Measurements from ENCODE around the gene PTK6.

Gene PTK6

DNA sequence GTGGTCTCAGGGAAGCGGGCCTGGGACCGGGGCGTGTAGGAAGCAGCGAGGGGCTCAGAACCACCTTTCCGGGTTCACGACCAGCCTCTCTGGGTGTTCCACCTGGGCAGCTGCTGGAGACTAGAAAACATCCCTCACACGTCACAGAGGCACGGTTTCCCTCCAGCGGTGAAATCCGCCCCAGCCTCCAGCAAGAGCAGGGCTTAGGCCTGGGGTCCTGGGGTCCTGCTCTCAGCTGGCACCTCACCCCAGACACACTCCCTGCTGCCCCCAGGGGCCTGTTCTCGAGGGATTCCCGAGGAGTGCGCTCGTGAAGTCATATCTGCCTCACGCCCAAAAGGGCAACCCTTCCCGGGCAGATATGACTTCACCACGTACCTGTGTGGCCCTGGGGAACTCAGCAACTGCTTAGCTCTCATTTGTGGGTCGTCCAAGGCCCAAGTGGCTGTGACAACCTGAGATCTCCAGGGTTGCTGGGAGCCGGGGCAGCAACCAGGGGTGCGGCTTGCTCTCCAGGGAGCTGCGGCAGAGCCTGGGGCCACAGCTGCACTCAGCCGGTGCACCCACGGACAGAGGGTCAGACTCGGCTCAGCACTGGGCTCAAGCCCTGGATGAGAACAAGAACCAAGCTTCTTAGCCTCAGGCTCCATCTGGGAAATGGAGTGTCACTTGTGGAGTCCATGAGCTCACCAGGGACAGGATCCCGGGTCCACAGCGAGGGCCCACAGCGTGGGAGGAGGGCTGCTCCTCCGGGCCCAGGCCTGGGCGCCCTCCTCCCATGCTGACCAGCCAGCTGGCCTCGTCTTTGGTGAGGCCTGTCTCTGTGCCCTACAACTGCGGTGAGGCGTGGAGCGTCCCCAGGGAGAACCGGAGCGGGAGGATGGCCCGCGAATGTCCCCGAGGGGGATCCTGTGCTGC, 17.4 kb upstream of the PTK6 start:
- Mint-ChIP-seq H3K27ac (no peak overlapping the region), H3K4me3 (peak overlapping the region; percentile 34), H3K36me3 (ENCODE audit: low read depth) (no peaks in the 10 kb centered on the region), H3K4me1 (peaks cover 11% of the 10 kb centered on the region), H3K9me3 (no peaks in the 10 kb centered on the region), H3K27me3 (peaks cover 4% of the 10 kb centered on the region)
- no peak for DNase-seq
- peak; percentile 12 for ATAC-seq

GRCh38 chr20:63553933-63554290, 16.7 kb upstream of the PTK6 start, which contains the start of gene FNDC11:
FNDC11 (plus strand) TSS chr20:63554159; CDS start chr20:63555664, 1,505 bp downstream.
- Mint-ChIP-seq H3K4me1 (peaks cover 11% of the 10 kb centered on the region), H3K27ac (no peak within 1 kb of the TSS), H3K27me3 (peaks cover 8% of the 10 kb centered on the region), H3K4me3 (peak within 1 kb of the TSS; percentile 34), H3K36me3 (ENCODE audit: low read depth) (no peaks in the 10 kb centered on the region), H3K9me3 (no peaks in the 10 kb centered on the region)
- ATAC-seq (peak; percentile 31), DNase-seq (peak; percentile 56)

DNA sequence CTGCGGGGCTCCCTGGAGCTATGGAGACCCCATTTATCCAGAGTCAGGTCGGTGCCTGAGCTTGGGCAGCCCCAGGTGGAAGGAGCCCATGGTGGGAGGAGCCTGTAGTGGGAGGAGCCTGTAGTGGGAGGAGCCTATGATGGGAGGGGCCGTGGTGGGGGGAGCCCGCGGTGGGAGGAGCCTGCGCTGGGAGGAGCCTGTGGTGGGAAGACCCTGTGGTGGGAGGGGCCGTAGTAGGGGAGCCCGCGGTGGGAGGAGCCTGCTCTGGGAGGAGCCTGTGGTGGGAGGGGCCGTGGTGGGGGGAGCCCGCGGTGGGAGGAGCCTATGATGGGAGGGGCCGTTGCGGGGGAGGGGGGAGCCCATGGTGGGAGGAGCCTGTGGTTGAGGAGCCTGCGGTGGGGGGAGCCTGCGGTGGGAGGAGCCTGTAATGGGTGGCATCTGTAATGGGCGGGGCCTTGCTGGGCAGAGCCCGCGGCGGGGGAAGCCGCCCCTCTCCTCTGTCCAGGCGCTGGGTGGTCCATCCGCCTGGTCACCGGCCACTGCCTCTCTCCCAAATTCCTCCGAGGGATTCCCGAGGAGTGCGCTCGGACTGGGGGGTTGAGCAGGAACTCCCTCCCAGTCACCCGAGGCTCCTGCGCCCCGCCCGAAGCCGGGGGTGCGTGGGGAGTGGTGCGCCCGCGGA, 16.2 kb upstream of the PTK6 start:
- ATAC-seq, result peak; percentile 52
- Mint-ChIP-seq H3K27me3 (peaks cover 10% of the 10 kb centered on the region), H3K36me3 (ENCODE audit: low read depth) (no peaks in the 10 kb centered on the region), H3K27ac (no peak overlapping the region), H3K4me1 (peaks cover 11% of the 10 kb centered on the region), H3K9me3 (no peaks in the 10 kb centered on the region), H3K4me3 (peak overlapping the region; percentile 24)
- DNase-seq, result peak; percentile 89

DNA sequence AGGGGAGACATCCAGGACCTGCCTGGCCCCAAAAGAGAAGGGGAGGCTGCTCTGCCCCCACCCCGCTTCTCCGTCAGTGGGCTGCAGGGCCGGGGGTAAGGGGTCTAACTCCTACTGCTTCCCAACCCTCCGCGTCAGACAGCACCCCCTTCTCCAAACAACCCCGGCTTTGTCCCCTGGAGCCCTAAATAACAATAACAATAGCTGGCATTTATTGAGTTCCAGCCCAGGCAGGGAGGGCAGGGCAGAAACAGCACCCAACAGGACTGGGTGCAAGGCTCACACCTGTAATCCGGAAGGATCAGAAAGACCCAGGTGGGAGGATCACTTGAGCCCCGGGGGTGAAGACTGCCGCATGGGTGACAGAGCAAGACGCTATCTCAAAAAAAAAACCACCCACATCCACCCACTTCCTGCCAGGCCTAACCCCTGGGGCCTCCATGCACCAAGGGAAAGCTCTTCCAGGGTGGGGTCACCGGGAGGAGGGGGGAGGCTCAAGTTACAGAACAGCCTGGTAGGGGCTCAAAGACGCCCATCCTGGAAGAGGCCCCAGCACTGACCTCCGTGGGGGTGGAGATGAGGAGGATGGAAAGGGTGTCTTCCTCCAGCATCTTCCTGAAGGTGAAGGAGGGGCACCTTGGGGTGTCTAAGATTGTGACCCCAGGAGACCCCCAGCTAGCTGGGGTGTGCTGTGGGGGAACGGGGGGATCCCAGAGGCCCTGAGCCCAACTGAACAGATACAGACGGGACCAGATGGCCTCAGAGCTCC, 15.5 kb upstream of the PTK6 start:
- H3K27ac Mint-ChIP-seq, result no peak overlapping the region
- ATAC-seq (peak; percentile 4), DNase-seq (no peak)
- H3K36me3 Mint-ChIP-seq (ENCODE audit: low read depth), result no peaks in the 10 kb centered on the region
- peak overlapping the region; percentile 24 for H3K4me3 Mint-ChIP-seq
- peaks cover 11% of the 10 kb centered on the region for H3K4me1 Mint-ChIP-seq
- no peaks in the 10 kb centered on the region for H3K9me3 Mint-ChIP-seq
- H3K27me3 Mint-ChIP-seq, result peaks cover 10% of the 10 kb centered on the region

- no peaks in the 10 kb centered on the region for H3K36me3 Mint-ChIP-seq (ENCODE audit: low read depth)
- H3K4me1 Mint-ChIP-seq, result peaks cover 11% of the 10 kb centered on the region
- H3K27ac Mint-ChIP-seq, result no peak overlapping the region
- DNase-seq (no peak), ATAC-seq (no peak)
- peaks cover 10% of the 10 kb centered on the region for H3K27me3 Mint-ChIP-seq
- no peak overlapping the region for H3K4me3 Mint-ChIP-seq
- H3K9me3 Mint-ChIP-seq, result no peaks in the 10 kb centered on the region
These were observed 13.9 kb upstream of the PTK6 start for GRCh38 chr20:63551068-63551467.

DNA sequence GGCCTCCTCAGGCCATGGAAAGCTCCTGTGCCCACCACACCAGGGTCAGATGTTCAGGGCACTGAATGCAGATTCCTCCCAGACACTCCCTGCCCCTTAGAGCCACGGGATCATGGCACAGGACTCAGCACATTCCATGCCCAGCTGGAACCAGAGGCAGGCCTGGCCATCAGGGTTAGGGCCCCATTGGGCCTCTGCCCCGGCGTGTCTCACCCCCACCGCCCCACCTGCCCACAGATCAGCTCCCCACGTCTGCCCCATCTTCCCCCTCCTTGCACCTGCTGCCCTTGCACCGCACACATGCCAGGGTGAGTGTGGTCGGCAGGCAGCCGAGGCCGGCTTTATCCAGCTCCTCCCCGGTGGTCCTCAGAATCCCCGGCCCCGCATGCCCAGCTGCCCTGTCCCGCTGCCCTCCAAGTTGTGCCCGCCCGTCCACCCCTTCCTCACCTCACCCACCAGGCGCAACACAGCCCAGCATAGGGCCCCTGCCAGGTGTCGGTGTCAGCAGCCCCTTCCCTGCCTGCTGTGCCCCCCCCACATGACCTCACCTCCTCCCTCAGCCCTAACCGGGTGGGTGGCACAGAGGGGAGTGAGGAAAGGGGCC, 12.6 kb upstream of the PTK6 start:
- DNase-seq (no peak), ATAC-seq (no peak)
- Mint-ChIP-seq H3K4me1 (peaks cover 11% of the 10 kb centered on the region), H3K4me3 (no peak overlapping the region), H3K36me3 (ENCODE audit: low read depth) (no peaks in the 10 kb centered on the region), H3K27ac (no peak overlapping the region), H3K27me3 (peaks cover 10% of the 10 kb centered on the region), H3K9me3 (no peaks in the 10 kb centered on the region)

DNA sequence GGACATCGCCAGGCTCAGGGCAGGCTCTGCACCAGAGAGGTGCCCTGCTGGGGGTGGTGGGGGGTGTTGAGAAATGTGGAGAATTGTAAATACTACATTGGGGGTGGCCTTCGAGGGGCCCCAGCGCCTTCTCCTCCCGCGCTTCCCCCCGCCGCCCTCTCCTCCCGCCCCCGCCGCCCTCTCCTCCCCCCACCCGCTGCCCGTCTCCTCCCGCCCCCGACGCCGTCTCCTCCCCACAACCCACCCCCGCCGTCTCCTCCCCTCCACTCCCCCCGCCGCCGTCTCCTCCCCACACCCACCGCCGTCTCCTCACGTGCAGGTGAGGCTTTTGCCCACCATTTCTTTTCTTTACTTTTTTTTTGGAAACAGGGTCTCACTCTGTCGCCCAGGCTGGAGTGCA, 11.8 kb upstream of the PTK6 start:
- Mint-ChIP-seq H3K4me1 (peaks cover 11% of the 10 kb centered on the region), H3K4me3 (no peak overlapping the region), H3K27ac (no peak overlapping the region), H3K27me3 (peaks cover 10% of the 10 kb centered on the region), H3K9me3 (no peaks in the 10 kb centered on the region), H3K36me3 (ENCODE audit: low read depth) (no peaks in the 10 kb centered on the region)
- no peak for ATAC-seq
- DNase-seq, result no peak

DNA sequence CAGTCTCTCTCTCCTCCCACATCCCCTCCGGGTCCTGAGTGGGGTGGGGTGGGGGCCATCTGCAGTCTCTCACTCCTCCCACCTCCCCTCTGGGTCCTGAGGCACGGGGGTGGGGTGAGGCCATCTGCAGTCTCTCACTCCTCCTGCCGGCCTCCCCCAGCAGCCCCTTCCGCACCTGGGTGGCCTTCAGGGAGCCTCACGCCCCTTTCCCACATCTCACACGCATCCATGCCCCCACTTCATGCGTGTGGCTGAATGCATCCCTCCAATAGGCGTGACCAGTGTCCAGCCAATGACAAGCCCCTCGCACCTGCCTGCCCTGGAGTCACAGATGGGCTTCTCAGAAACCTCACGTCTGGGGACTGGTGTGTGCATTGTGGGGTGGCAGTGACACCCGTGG, 11.4 kb upstream of the PTK6 start:
- Mint-ChIP-seq H3K4me1 (peaks cover 11% of the 10 kb centered on the region), H3K27ac (no peak overlapping the region), H3K36me3 (ENCODE audit: low read depth) (no peaks in the 10 kb centered on the region), H3K27me3 (peaks cover 13% of the 10 kb centered on the region), H3K4me3 (no peak overlapping the region), H3K9me3 (no peaks in the 10 kb centered on the region)
- no peak for ATAC-seq
- DNase-seq, result no peak

DNA sequence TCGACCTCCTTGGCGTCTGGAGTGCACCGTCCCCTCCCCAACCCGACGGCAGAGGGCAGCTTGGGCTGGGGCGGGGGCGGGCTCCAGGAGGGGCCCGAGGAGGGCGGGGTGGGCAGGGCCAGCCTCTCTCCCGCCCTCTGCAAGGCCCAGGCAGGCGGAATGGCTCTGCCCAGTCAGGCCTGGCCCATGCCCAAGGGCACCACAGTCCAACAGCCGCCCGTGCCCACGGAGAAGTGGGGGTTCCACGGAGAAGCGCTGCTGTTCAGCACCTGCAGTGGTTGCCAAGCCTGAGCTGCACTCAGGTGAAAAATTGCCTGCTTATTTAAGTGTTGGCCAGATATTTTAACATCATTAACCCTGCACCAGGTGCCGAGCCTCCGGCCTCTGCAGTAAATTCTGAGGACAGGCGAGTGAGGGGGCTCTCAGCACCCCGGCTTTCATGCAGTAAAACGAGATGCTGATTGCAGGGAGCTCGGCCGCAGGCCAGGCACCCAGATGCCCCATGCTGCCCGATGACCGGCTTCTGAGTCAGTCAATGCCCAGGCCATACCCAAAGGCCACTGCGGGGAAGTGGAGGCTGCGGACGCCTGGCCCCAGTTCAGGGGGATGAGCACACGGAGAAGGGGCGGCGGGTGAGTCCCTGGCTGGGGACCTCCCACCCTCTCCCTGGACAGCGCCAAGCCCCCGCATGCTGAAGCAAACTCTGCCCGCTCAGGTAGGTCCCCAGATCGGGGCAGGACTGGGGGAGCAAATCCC, 10.7 kb upstream of the PTK6 start, which contains the start of gene SRMS:
Gene SRMS (minus strand): TSS at position 25 of the 756 bp plus-strand sequence. CDS start 286 bp downstream, outside the sequence.
- peaks cover 7% of the 10 kb centered on the region for H3K4me1 Mint-ChIP-seq
- ATAC-seq (no peak), DNase-seq (no peak)
- no peaks in the 10 kb centered on the region for H3K36me3 Mint-ChIP-seq (ENCODE audit: low read depth)
- no peak within 1 kb of the TSS for H3K4me3 Mint-ChIP-seq
- peaks cover 13% of the 10 kb centered on the region for H3K27me3 Mint-ChIP-seq
- H3K27ac Mint-ChIP-seq, result no peak within 1 kb of the TSS
- H3K9me3 Mint-ChIP-seq, result no peaks in the 10 kb centered on the region

- ATAC-seq (no peak), DNase-seq (no peak)
- Mint-ChIP-seq H3K4me1 (peaks cover under 1% of the 10 kb centered on the region), H3K27ac (no peak overlapping the region), H3K36me3 (ENCODE audit: low read depth) (no peaks in the 10 kb centered on the region), H3K9me3 (no peaks in the 10 kb centered on the region), H3K27me3 (peaks cover 13% of the 10 kb centered on the region), H3K4me3 (no peak overlapping the region)
These were observed 10.0 kb upstream of the PTK6 start for GRCh38 chr20:63546956-63547724.

DNA sequence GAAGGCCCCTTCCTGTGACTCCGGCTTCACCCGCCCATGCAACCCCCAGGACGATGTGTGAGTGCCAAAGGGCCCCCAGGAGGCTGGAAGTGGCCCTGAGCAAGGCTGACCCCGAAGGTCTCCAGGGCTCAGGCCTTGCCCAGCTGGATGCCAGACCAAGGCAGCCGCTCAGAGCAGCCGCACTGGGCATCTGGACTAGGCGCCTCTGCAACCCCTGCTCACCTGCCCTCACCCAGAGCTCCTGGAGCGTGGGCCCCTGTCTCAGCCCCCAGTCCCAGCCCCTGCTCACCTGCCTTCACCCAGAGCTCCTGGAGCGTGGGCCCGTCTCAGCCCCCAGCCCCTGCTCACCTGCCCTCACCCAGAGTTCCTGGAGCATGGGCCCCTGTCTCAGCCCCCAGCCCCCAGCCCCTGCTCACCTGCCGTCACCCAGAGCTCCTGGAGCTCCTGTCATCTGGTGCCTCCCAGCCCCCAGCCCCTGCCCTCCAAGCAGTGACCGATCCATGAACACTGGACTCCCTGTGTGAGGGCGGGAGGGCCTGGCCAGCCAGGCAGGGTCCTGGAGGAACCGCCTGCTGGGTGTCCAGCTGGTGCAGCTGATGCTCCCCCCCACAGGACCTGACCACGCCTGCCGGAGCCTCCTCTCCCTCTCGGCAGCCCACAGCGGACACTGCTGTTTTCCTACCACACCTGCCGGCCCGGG, 9.2 kb upstream of the PTK6 start:
- Mint-ChIP-seq H3K27ac (no peak overlapping the region), H3K4me1 (no peaks in the 10 kb centered on the region), H3K36me3 (ENCODE audit: low read depth) (no peaks in the 10 kb centered on the region), H3K9me3 (no peaks in the 10 kb centered on the region), H3K27me3 (peaks cover 13% of the 10 kb centered on the region), H3K4me3 (no peak overlapping the region)
- ATAC-seq, result no peak
- no peak for DNase-seq

DNA sequence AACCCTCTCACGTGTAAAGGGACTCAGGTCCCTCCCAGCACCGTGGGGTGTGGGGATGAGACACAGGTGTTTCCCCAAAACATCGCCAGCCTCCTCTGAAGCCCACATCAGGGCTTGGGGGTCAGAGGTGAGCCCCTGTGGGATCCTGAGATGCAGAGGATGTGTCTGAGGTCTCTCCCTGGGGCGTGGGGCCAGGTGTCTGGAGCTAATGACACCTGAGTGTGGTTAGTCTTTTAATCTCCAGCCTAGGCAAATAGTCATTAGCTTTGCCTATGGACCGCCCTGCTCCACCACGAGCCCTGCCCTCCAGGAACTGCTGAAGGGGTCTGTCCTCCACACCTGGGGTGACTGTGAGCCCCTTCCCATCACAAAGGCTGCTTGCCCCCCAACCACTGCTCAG, 8.6 kb upstream of the PTK6 start:
- no peak for ATAC-seq
- H3K27ac Mint-ChIP-seq, result no peak overlapping the region

More for the DNA sequence above, 8.6 kb upstream of the PTK6 start:
- H3K4me3 Mint-ChIP-seq, result no peak overlapping the region
- no peaks in the 10 kb centered on the region for H3K4me1 Mint-ChIP-seq
- no peaks in the 10 kb centered on the region for H3K9me3 Mint-ChIP-seq
- H3K27me3 Mint-ChIP-seq, result peaks cover 9% of the 10 kb centered on the region
- no peaks in the 10 kb centered on the region for H3K36me3 Mint-ChIP-seq (ENCODE audit: low read depth)
- DNase-seq, result no peak

Measured in activated naive CD8-positive, alpha-beta T cell treated with anti-CD3 and anti-CD28 coated beads, Interleukin-2, amount 50 U/mL, for 24 hours (primary cell).